ENCODE data around the gene CDH22.

DNA sequence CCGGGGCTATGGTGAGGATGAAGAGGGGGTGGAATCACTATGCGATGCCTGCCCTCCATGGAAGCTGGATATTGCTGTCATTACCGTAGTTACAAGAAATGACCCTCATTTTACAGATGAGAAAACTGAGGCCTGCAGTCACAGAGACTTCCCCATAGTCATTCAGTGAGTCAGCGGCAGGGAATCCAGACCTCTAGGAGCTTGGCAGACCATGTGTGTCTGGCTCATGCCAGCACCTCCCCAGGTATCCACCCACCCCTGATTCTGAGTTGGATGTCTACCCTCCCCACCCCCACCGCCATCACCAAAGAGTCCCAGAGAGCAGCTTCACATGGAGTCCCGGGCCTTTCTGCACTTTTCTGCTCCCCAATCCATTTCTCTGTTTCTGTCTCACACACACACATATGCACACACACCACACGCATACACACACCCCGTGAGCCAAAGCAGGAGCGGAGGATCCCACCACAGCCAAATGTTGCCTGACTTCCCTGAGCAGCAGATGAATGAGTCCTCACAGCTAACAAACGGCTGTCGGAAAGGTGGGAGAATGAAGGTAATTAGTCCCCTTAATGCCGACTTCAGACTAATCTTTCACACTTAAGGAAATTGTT is 24.8 kb downstream of the CDH22 start:
- TF ChIP-seq, protein P1, sequence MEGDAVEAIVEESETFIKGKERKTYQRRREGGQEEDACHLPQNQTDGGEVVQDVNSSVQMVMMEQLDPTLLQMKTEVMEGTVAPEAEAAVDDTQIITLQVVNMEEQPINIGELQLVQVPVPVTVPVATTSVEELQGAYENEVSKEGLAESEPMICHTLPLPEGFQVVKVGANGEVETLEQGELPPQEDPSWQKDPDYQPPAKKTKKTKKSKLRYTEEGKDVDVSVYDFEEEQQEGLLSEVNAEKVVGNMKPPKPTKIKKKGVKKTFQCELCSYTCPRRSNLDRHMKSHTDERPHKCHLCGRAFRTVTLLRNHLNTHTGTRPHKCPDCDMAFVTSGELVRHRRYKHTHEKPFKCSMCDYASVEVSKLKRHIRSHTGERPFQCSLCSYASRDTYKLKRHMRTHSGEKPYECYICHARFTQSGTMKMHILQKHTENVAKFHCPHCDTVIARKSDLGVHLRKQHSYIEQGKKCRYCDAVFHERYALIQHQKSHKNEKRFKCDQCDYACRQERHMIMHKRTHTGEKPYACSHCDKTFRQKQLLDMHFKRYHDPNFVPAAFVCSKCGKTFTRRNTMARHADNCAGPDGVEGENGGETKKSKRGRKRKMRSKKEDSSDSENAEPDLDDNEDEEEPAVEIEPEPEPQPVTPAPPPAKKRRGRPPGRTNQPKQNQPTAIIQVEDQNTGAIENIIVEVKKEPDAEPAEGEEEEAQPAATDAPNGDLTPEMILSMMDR (IDR thresholded peaks at IDR 0.05; ENCODE audit: borderline replicate concordance, extremely low read depth, low read length, poor library complexity, severe bottlenecking): no peak
- no peak for TF ChIP-seq EZH2 (IDR thresholded peaks at IDR 0.05; ENCODE audit: borderline replicate concordance, low read depth, low read length, severe bottlenecking)

All from DND-41 (cell line).